GM23248 (cell line): ENCODE results near the gene TRDN. TPM values are rescaled to one million over a fixed set of nuclear protein-coding genes. Genes with fewer than 3 reads are reported as not detected.
"Not testable (repeated sequence)": the region's sequence is repeated elsewhere in the genome, so short reads cannot be mapped to it uniquely, and the experiment has no call there.

Source experiments
- DNase-seq: peaks from one replicate; pipeline ENCODE4 v3.0.0-alpha.2; 2015
- H2AFZ ChIP-seq: fragments of 200-600 bp; sonication (generic); 2 replicates; pipeline ENCODE4 v1.6.1; 2016; ENCODE audit warnings: antibody characterized with exemption
- H3F3A ChIP-seq: fragments of 200-600 bp; sonication (generic); 2 replicates; pipeline ENCODE4 v1.6.1; 2016; ENCODE audit warnings: mild to moderate bottlenecking, antibody characterized with exemption, mixed run types; ENCODE audit not compliant: insufficient read depth
- H3K27ac ChIP-seq: fragments of 200-600 bp; sonication (generic); 2 replicates; pipeline ENCODE4 v1.5.1; 2016; ENCODE audit warnings: mild to moderate bottlenecking
- H3K27me3 ChIP-seq: fragments of 200-600 bp; sonication (generic); replicated peaks from 2 replicates; pipeline ENCODE4 v1.6.1; 2016; ENCODE audit warnings: mild to moderate bottlenecking; ENCODE audit not compliant: insufficient read depth
- H3K36me3 ChIP-seq: fragments of 200-600 bp; sonication (generic); 2 replicates; pipeline ENCODE4 v1.6.1; 2016; ENCODE audit warnings: low read depth, mild to moderate bottlenecking
- H3K4me1 ChIP-seq: fragments of 200-600 bp; sonication (generic); 2 replicates; pipeline ENCODE4 v1.6.1; 2016; ENCODE audit warnings: mild to moderate bottlenecking; ENCODE audit not compliant: insufficient read depth
- H3K4me2 ChIP-seq: fragments of 200-600 bp; sonication (generic); one replicate; pipeline ENCODE4 v1.6.1; 2016; ENCODE audit warnings: mild to moderate bottlenecking; ENCODE audit not compliant: unreplicated experiment
- H3K4me3 ChIP-seq: fragments of 200-600 bp; sonication (generic); 2 replicates; pipeline ENCODE4 v1.5.1; 2016; ENCODE audit warnings: mild to moderate bottlenecking
- H3K79me2 ChIP-seq: fragments of 200-600 bp; sonication (generic); 2 replicates; pipeline ENCODE4 v1.6.1; 2016; ENCODE audit warnings: mild to moderate bottlenecking; ENCODE audit not compliant: insufficient read depth
- H3K9ac ChIP-seq: fragments of 200-600 bp; sonication (generic); 2 replicates; pipeline ENCODE4 v1.6.1; 2016; ENCODE audit warnings: mild to moderate bottlenecking
- H3K9me2 ChIP-seq: fragments of 200-600 bp; sonication (generic); 2 replicates; pipeline ENCODE4 v1.6.1; 2016; ENCODE audit warnings: mixed run types, mild to moderate bottlenecking, moderate library complexity; ENCODE audit not compliant: insufficient read depth
- H3K9me3 ChIP-seq: fragments of 200-600 bp; sonication (generic); one replicate; pipeline ENCODE4 v1.6.1; 2017; ENCODE audit warnings: low read depth
- H4K20me1 ChIP-seq: fragments of 200-600 bp; sonication (generic); 2 replicates; pipeline ENCODE4 v1.6.0; 2016; ENCODE audit not compliant: insufficient read depth
- EZH2 ChIP-seq: fragments of 200-600 bp; sonication (generic); IDR thresholded peaks from 2 replicates; pipeline ENCODE4 v1.6.1; 2018; ENCODE audit warnings: antibody characterized with exemption, mild to moderate bottlenecking; ENCODE audit not compliant: insufficient read depth, poor library complexity, severe bottlenecking
- EZH2phosphoT487 ChIP-seq: fragments of 200-600 bp; sonication (generic); IDR thresholded peaks from 2 replicates; pipeline ENCODE4 v1.6.1; 2018; ENCODE audit warnings: antibody characterized with exemption, moderate library complexity, mild to moderate bottlenecking, low read depth; ENCODE audit not compliant: insufficient read depth
- WGBS, 2 experiments: methylation state at CpG; one replicate each; pipeline ENCODE4 v1.1.6; 2015 to 2017; ENCODE audit warnings: low lambda C conversion rate in 2 of 2, low coverage in 1 of 2; ENCODE audit errors: missing lambda C conversion rate in 2 of 2; 5-methylcytosine and 5-hydroxymethylcytosine counted together
- in situ Hi-C: fragments of 300-500 bp; cut with MboI; formaldehyde crosslinking; loops from 2 replicates; pipeline ENCODE4 v1.15.0; 2020
- polyA plus RNA-seq: library from polyadenylated mRNA; unstranded; fragments of >200 nt; fragmentation: Nextera tagmentation; extraction: Ambion mirVana; gene quantifications from 2 replicates; pipeline ENCODE4 v1.2.1, GENCODE V29; 2016
- total RNA-seq: library from RNA; depleted of rRNA; stranded (reverse); fragments of >200 nt; shearing (Covaris generic); gene quantifications from 2 replicates; pipeline ENCODE4 v1.2.3, GENCODE V29; 2014

Gene TRDN
- total and polyA plus RNA-seq, 2 experiments from 2014 or later: not detected

DNA sequence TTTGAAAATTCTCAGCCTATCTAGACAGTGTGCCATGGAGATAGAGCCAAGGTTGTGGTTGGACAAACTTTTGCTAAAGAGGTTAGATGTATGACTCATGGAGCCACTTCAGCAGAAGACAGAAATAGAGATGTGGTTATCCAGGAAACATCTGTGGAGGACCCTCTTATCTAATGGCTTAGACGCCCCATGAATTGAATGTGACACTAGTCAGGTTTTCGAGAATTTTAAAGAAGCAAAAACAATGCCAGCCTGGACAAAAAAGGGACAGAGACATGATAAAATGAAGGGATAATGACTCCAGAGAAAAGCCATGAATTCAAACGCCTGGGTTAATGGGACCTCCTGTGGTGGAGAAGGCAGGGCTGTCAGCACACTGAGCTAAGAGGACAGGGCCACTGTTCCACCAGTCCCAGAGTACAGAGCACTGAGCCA is 360.2 kb downstream of the TRDN start:
- in situ Hi-C loops: no loop called here
- Histone ChIP-seq H3F3A (no peaks in the 10 kb centered on the region), H3K79me2 (no peaks in the 10 kb centered on the region), H3K4me1 (no peaks in the 10 kb centered on the region), H3K9ac (no peak overlapping the region), H4K20me1 (no peaks in the 10 kb centered on the region), H3K9me2 (no peaks in the 10 kb centered on the region), H2AFZ (no peak overlapping the region), H3K4me2 (no peak overlapping the region), H3K4me3 (no peak overlapping the region), H3K27ac (no peak overlapping the region), H3K9me3 (no peaks in the 10 kb centered on the region), H3K36me3 (no peaks in the 10 kb centered on the region), H3K27me3 (no peaks in the 10 kb centered on the region)
- TF ChIP-seq EZH2: no peak
- TF ChIP-seq EZH2phosphoT487: no peak
- no peak for DNase-seq
- 16 to 18% methylated on average over 3 of the region's 3 CpGs for WGBS, 2 experiments

DNA sequence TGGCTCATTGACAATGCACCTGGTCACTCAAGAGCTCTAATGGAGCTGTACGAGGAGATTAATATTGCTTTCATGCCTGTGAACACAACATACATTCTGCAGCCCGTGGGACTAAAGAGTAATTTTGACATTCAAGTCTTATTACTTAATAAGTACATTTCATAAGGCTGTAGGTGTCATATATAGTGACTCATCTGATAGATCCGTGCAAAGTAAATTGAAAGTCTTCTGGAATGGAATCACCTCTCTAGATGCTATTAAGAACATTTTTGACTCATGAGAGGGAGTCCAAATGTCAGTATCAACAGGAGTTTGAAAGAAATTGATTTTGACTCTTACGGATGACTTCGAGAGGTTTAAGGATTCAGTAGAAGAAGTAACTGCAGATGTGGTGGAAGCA is 372.8 kb downstream of the TRDN start:
- no peaks in the 10 kb centered on the region for H3K9me2 ChIP-seq
- H3K9ac ChIP-seq: no peak overlapping the region
- H3K27ac ChIP-seq: no peak overlapping the region
- no peaks in the 10 kb centered on the region for H3F3A ChIP-seq
- TF ChIP-seq EZH2 (no peak), EZH2phosphoT487 (no peak)
- no peaks in the 10 kb centered on the region for H3K36me3 ChIP-seq
- H3K9me3 ChIP-seq: no peaks in the 10 kb centered on the region
- H3K79me2 ChIP-seq: no peaks in the 10 kb centered on the region
- H3K4me3 ChIP-seq: no peak overlapping the region
- no peaks in the 10 kb centered on the region for H3K27me3 ChIP-seq
- no peaks in the 10 kb centered on the region for H4K20me1 ChIP-seq
- DNase-seq: no peak
- in situ Hi-C loops: no loop called here
- no peak overlapping the region for H3K4me2 ChIP-seq
- no peaks in the 10 kb centered on the region for H3K4me1 ChIP-seq
- H2AFZ ChIP-seq: no peak overlapping the region
- 36 to 39% methylated on average over 5 of the region's 5 CpGs for WGBS, 2 experiments

DNA sequence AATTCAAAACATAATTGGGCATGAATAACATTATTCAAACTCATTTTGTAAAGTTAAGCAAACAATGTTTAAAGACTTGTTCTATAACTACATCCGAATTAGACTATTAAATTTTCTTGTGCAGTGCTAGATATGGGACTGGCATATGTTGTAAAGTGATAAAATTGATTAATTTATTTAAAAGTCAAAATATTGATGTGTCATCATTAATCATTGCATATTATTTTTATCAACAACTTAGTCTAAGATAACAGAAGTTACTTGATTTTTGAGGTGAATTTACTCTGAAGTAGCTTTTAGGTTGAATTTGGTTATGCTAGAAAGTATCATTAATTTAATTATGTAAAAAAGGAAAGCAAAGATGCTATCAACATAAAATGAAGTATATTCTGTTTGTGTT is 396.1 kb downstream of the TRDN start:
- Histone ChIP-seq H3K27ac (no peak overlapping the region), H3K9me3 (no peaks in the 10 kb centered on the region), H3K79me2 (no peaks in the 10 kb centered on the region), H4K20me1 (no peaks in the 10 kb centered on the region), H3K9me2 (no peaks in the 10 kb centered on the region; the same call in 1 of the 2 replicates), H3K9ac (no peak overlapping the region), H3K4me2 (no peak overlapping the region), H3K27me3 (no peaks in the 10 kb centered on the region), H3K4me3 (no peak overlapping the region), H3F3A (no peaks in the 10 kb centered on the region), H2AFZ (no peak overlapping the region), H3K36me3 (no peaks in the 10 kb centered on the region), H3K4me1 (no peaks in the 10 kb centered on the region)
- WGBS, 2 experiments: 0 to 2% methylated on average over 1 of the region's 1 CpG
- no peak for TF ChIP-seq EZH2phosphoT487
- no peak for TF ChIP-seq EZH2
- no peak for DNase-seq
- in situ Hi-C loops: no loop called here

DNA sequence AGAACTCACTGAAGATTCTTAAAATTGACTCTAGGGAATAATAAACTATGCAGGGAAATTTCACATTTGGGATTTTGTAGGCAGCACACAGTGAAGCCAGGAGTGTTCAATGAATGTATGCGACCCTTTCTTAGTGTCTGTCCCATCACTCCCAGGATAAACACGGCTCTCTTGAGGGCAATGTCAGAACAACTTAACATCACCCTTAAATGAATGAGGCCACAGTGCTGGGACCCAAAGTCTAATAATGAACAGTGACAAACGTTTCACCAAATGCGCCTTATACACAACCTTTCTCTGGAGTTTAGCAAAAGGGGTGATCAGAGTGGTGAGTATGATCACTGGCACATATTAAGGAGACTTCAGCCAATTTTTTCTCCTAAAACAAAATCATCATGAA is 403.4 kb downstream of the TRDN start:
- in situ Hi-C loops: no loop called here
- no peak for DNase-seq
- WGBS, 2 experiments: 18 to 21% methylated on average over 4 of the region's 4 CpGs

DNA sequence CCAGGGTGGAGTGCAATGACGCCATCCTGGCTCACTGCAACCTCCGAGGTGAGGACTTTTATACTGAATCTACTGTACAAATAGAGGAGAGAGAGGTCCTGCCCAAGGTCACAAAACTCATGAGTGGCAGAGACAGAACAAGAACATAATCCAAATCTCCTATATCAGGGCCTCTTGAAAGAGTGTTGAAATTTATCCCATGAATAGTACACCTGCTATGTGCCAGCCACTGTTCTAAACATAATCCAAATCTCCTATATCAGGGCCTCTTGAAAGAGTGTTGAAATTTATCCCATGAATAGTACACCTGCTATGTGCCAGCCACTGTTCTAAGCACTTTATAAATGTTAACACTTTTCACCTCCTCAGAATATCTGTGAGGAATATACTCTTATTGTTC is 409.0 kb downstream of the TRDN start:
- in situ Hi-C loops, DNase-seq: not testable (repeated sequence)
- WGBS, 2 experiments: 7 to 8% methylated on average over 2 of the region's 2 CpGs

More for the DNA sequence above, 403.4 kb downstream of the TRDN start:
- Histone ChIP-seq H3K4me2 (no peak overlapping the region), H4K20me1 (no peaks in the 10 kb centered on the region), H3F3A (no peaks in the 10 kb centered on the region), H3K79me2 (no peaks in the 10 kb centered on the region), H2AFZ (no peak overlapping the region), H3K27me3 (no peaks in the 10 kb centered on the region), H3K9ac (no peak overlapping the region), H3K27ac (no peak overlapping the region), H3K36me3 (no peaks in the 10 kb centered on the region), H3K4me1 (no peaks in the 10 kb centered on the region), H3K4me3 (no peak overlapping the region), H3K9me3 (no peaks in the 10 kb centered on the region), H3K9me2 (no peaks in the 10 kb centered on the region; the same call in 1 of the 2 replicates)
- no peak for TF ChIP-seq EZH2
- TF ChIP-seq EZH2phosphoT487: no peak

More for the DNA sequence above, 409.0 kb downstream of the TRDN start:
- not testable (repeated sequence) for H3K79me2 ChIP-seq, H3K4me1 ChIP-seq, H3K9me2 ChIP-seq, H3K27me3 ChIP-seq, H3K36me3 ChIP-seq, H3K4me2 ChIP-seq, H3F3A ChIP-seq, H3K9ac ChIP-seq, H3K27ac ChIP-seq, H3K4me3 ChIP-seq, H4K20me1 ChIP-seq, H2AFZ ChIP-seq, H3K9me3 ChIP-seq
